Measurements from ENCODE around the gene MACO1. TPM values are rescaled to one million over a fixed set of nuclear protein-coding genes. Genes with fewer than 3 reads are reported as not detected.
A peak's percentile ranks its signal among the peaks of the same experiment; 100 is the strongest.

MACO1 gene
- total RNA-seq, 3 donors from 2014 or later = 14.4 to 17.9 (median 16.4) TPM

DNA sequence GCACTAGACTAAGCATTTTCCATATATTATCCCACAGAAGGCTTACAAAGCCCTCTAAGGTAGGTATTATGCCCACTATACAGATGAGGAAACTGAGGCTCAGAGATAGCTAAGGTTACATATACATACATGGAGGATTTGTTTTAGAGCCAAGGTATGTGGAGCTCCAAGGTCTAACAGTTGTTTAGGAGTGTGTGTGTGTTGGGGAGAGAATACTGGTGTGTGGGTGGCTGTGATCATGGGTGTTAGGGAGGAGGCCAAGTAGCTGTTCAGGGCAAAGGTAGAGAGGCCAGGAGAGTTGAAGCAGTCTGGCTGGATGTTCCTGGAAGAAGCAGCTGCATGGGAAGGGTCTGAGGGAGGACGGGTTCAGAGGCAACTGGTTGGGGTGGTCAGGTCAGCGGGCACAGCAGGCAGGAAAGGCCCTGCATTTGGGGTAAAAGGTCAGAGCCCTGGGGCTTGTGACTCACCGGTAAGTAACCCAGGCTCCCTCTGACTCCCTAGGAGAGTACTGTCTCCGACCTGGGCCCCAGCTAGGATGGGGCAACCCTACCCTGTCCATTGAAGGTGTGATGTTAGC lies 107.6 kb downstream of the MACO1 start:
- Mint-ChIP-seq H3K9me3 (no peaks in the 10 kb centered on the region), H3K36me3 (ENCODE audit: insufficient read depth) (no peaks in the 10 kb centered on the region), H3K4me1 (ENCODE audit: low read depth) (no peaks in the 10 kb centered on the region), H3K27me3 (ENCODE audit: low read depth) (no peaks in the 10 kb centered on the region), H3K4me3 (no peak overlapping the region)
- ATAC-seq (no peak), DNase-seq (no peak)

DNA sequence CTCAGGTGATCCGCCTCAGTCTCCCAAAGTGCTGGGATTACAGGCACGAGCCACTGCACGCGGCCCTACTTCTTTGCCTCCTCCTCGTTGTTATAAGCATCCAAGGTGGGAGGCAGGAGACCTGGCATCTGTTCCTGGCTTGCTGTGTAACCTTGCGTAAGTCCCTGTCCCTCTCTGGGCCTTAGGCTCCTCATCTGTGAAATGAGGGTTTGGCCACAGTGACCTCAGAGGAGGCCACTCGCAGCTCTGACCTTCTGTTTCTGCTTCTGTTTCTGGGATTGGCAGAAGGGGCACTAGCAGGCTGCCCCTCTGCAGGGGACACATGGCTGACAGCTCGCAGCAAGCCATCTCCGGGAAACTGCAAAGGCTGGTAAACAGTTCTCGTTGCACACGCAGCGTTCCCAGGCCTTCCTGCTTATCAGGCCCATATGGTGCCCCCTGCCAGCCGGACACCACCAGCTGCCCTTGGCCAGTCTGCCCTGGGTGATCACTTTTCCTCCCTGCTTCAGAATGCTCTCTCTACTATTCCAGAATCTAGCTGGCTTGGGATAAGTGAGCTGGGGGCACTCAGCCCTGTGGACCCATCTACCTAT lies 110.1 kb downstream of the MACO1 start:
- ATAC-seq = no peak

DNA sequence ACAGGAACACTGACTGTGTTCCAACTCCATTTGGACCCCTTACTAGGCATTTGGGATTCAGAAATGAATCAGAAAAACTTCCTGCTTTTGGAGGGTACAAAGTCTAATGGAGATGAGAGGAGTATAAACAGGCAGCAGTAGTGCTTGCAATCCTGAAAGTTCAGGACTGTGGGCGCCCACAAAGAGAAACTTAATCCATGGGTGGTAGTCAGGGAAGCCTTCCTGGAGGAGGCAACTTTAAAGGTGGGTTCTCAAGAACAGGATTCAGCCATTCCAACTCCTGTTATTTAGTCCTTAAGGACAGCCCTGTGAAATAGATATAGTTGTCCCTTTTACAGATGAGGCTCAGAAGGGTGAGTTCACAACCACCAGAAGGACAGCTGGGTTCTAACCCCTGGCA lies 110.7 kb downstream of the MACO1 start:
- ATAC-seq (no peak), DNase-seq (no peak)
- Mint-ChIP-seq H3K36me3 (ENCODE audit: insufficient read depth) (no peaks in the 10 kb centered on the region), H3K9me3 (no peaks in the 10 kb centered on the region), H3K27me3 (ENCODE audit: low read depth) (no peaks in the 10 kb centered on the region), H3K4me3 (no peak overlapping the region), H3K4me1 (ENCODE audit: low read depth) (peaks cover 20% of the 10 kb centered on the region)

More for the DNA sequence above, 110.1 kb downstream of the MACO1 start:
- Mint-ChIP-seq H3K27me3 (ENCODE audit: low read depth) (no peaks in the 10 kb centered on the region), H3K36me3 (ENCODE audit: insufficient read depth) (no peaks in the 10 kb centered on the region), H3K4me1 (ENCODE audit: low read depth) (peaks cover 15% of the 10 kb centered on the region), H3K4me3 (no peak overlapping the region), H3K9me3 (no peaks in the 10 kb centered on the region)
- no peak for DNase-seq

DNA sequence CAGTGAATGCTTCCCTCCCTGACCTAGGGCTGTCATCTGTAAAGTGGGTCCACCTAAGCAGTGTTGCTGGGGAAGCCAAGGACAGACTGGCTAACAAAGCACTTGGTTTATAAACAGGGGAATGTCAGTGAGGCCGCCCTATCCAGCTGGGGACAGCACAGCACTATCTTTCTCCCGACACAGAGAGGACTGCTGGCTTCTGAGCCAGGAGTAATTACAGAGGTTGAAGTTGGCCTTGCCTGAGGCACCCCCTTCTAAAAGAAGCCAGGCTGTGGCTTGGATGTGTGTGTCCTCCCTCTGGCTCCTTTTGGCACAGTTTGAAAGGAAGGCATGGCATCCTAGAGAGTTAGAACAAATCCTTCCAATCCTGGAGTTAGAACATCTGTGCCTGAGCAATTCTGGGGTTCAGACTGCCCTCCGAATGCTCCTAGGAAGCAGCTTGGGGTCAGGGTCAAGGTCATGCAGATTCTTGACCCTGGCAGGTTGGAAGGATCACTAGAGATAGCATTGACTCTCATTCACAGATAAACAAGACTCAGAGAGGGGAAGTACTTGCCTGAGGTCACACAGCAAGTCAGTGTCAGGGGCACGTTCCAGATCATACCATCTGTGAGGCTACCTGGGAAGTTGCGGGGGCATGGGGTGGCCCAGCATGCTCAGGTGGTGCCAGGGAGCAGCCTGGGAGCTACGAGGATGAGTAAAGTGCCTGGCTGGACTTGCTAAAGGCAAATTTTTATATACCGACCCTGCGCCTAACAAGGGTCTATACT lies 111.4 kb downstream of the MACO1 start:
- no peaks in the 10 kb centered on the region for H3K9me3 Mint-ChIP-seq
- ATAC-seq (no peak), DNase-seq (no peak)
- peak overlapping the region; percentile 69 for H3K4me3 Mint-ChIP-seq
- H3K27me3 Mint-ChIP-seq (ENCODE audit: low read depth) = no peaks in the 10 kb centered on the region
- H3K36me3 Mint-ChIP-seq (ENCODE audit: insufficient read depth) = no peaks in the 10 kb centered on the region
- H3K4me1 Mint-ChIP-seq (ENCODE audit: low read depth) = peaks cover 26% of the 10 kb centered on the region

DNA sequence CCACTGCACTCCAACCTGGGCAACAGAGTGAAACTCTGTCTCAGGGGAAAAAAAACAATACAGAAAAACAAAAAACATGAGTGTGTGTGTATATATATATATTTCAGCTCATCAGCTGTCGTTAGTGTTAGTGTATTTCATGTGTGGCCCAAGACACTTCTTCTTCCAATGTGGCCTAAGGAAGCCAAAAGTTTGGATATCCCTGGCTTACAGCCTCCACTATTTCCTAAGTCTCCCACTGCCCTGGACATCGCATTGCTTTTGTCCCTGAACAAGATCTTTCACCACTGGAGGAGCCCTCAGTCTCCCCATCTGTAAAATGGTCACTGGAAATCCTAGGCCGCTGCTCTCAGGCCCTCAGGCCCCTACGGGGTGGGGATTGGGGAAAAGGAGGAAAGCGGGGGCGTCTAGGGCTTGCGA lies 112.3 kb downstream of the MACO1 start:
- DNase-seq = no peak
- no peak for ATAC-seq
- H3K4me1 Mint-ChIP-seq (ENCODE audit: low read depth) = peaks cover 32% of the 10 kb centered on the region
- peak overlapping the region; percentile 69 for H3K4me3 Mint-ChIP-seq
- no peaks in the 10 kb centered on the region for H3K9me3 Mint-ChIP-seq
- H3K27me3 Mint-ChIP-seq (ENCODE audit: low read depth) = no peaks in the 10 kb centered on the region
- H3K36me3 Mint-ChIP-seq (ENCODE audit: insufficient read depth) = no peaks in the 10 kb centered on the region

DNA sequence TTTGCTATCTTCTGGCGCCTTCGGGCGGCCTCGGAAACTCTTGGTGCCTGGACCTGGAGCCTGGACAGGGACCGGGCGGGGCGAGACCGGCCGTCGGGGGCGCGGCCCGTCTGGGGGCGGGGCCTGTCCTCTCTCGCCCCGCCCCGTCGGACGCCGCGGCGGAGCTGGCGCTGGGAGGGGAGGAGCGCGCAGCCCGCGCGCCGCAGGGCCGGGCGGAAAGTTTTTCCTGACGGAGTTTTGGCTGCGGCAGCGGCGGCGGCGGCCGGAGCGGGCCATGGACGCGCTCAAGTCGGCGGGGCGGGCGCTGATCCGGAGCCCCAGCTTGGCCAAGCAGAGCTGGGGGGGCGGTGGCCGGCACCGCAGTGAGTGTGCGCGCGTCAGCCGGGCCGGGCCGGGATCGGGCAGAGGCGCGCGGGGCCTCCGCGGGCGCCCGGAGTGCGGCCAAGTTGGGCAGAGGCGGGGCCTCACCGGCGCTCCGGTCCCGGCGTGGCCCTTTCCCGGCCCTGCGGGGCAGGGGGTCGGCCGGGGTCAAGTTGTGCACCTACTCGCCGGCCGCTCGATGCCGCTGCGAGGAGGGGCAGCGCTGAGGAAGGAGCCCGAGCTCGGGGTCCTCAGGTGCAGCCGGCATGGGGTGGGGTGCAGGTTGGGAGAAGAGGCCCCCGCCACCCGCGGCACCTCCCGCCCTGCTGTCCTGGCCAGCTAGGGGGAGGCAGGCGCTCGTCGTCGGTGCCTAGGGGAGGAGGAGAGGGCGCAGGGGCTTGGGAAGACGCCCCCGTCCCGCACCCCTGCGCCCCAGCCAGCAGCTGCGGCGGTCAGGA lies 112.9 kb downstream of the MACO1 start, which contains the start of gene LDLRAP1:
Gene LDLRAP1 (plus strand): TSS at position 182 of the 818 bp plus-strand sequence. CDS start 93 bp downstream, at position 275.
- ATAC-seq (peak; percentile 89 to 91), DNase-seq (peak; percentile 51)
- H3K36me3 Mint-ChIP-seq (ENCODE audit: insufficient read depth) = no peaks in the 10 kb centered on the region
- H3K9me3 Mint-ChIP-seq = no peaks in the 10 kb centered on the region
- peaks cover 37% of the 10 kb centered on the region for H3K4me1 Mint-ChIP-seq (ENCODE audit: low read depth)
- peak within 1 kb of the TSS; percentile 86 for H3K4me3 Mint-ChIP-seq
- no peaks in the 10 kb centered on the region for H3K27me3 Mint-ChIP-seq (ENCODE audit: low read depth)

DNA sequence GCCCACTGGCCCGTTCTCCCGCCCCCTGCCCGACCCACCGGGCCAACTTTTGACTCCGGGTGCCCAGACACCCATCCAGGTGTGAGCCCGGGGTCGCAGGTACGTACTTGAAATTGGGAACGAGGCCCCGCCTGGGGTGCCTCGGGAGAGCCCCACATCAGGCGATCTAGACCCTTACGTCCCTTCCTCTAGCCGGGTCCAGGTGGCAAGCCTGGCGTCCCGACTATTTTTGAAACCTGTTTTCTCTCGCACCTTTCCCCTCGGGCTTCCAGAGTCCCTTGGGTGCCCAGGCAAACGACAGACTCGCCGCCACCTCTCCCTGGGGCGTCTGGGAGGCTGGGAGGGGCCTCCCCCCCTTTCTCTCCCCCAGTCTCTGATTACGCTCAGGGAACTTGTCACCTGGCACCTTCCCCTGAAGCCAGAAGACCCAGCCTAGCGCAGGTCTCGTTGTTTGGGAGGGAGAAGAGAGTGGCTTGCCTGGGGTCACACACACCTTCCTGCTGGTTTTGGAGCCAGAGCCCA lies 113.6 kb downstream of the MACO1 start:
- ATAC-seq (peak; percentile 6 to 19), DNase-seq (no peak)
- peaks cover 44% of the 10 kb centered on the region for H3K4me1 Mint-ChIP-seq (ENCODE audit: low read depth)

DNA sequence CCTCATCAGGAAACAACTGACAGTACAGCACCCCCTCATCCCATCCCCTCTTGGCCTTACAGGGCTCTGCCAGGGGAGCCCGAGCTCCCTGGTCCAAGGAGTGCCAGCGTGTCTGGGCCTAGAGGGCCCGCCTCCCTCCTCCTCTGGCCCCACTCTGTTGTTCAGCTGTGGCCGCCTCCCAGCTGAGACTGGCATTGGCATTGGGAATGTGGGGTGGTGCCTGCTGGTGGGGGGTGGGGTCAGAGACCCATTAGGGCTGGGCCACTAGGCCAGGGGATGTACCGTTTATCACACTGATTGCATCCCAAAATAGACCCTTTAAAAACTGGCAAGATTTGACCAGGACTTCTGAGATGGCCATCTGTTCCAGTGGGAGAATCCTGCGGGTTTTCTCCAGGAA lies 114.1 kb downstream of the MACO1 start:
- peak overlapping the region; percentile 86 for H3K4me3 Mint-ChIP-seq
- H3K4me1 Mint-ChIP-seq (ENCODE audit: low read depth) = peaks cover 49% of the 10 kb centered on the region
- H3K36me3 Mint-ChIP-seq (ENCODE audit: insufficient read depth) = no peaks in the 10 kb centered on the region
- H3K9me3 Mint-ChIP-seq = no peaks in the 10 kb centered on the region
- DNase-seq (no peak), ATAC-seq (no peak)
- no peaks in the 10 kb centered on the region for H3K27me3 Mint-ChIP-seq (ENCODE audit: low read depth)

More for the DNA sequence above, 113.6 kb downstream of the MACO1 start:
- Mint-ChIP-seq H3K4me3 (peak overlapping the region; percentile 86), H3K36me3 (ENCODE audit: insufficient read depth) (no peaks in the 10 kb centered on the region), H3K9me3 (no peaks in the 10 kb centered on the region), H3K27me3 (ENCODE audit: low read depth) (no peaks in the 10 kb centered on the region)

DNA sequence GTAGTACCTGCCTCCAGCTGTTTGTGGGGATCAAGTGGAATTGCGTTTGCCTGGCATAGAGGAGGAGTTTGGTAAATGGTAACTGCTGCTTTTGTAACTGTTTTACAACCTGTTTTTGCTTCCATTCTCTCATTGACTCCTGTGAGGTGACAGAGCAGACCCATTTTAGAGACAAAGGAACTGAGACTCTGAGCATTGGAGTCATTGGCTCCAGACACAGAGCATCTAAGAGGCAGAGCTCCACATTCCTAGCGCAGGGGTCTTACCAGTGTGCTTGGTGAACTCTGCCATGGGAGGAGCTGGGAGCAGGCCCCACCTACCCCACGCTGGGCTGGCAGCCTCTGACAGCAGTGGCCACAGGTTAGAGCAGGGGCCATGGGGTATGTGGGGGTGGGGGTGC lies 115.1 kb downstream of the MACO1 start:
- no peak for DNase-seq
- H3K36me3 Mint-ChIP-seq (ENCODE audit: insufficient read depth) = peaks cover 2% of the 10 kb centered on the region
- H3K4me3 Mint-ChIP-seq = peak overlapping the region; percentile 86
- no peaks in the 10 kb centered on the region for H3K27me3 Mint-ChIP-seq (ENCODE audit: low read depth)
- no peaks in the 10 kb centered on the region for H3K9me3 Mint-ChIP-seq
- no peak for ATAC-seq
- peaks cover 59% of the 10 kb centered on the region for H3K4me1 Mint-ChIP-seq (ENCODE audit: low read depth)

DNA sequence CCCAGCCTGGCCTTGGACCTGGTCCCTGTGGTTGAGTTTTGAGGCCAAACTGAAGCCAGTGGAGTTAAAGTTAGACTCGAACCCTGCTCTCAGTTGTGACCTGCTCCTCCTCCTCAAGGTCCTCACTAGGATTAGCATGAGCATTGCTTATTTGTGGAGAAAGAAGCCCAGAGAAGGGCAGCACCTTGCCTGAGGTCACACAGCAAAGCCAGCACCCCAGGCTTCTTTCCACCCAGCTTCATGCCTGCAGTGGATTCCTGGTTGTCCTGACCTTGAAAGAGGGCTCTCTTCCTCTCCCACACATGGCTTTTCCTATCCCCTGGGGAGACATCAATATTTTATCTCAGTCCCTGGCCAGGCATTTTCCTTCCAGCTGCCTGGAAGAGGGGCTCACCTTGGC lies 115.5 kb downstream of the MACO1 start:
- ATAC-seq (no peak), DNase-seq (no peak)
- H3K4me3 Mint-ChIP-seq = no peak overlapping the region
- H3K9me3 Mint-ChIP-seq = no peaks in the 10 kb centered on the region
- H3K36me3 Mint-ChIP-seq (ENCODE audit: insufficient read depth) = peaks cover 2% of the 10 kb centered on the region
- H3K4me1 Mint-ChIP-seq (ENCODE audit: low read depth) = peaks cover 63% of the 10 kb centered on the region
- no peaks in the 10 kb centered on the region for H3K27me3 Mint-ChIP-seq (ENCODE audit: low read depth)

DNA sequence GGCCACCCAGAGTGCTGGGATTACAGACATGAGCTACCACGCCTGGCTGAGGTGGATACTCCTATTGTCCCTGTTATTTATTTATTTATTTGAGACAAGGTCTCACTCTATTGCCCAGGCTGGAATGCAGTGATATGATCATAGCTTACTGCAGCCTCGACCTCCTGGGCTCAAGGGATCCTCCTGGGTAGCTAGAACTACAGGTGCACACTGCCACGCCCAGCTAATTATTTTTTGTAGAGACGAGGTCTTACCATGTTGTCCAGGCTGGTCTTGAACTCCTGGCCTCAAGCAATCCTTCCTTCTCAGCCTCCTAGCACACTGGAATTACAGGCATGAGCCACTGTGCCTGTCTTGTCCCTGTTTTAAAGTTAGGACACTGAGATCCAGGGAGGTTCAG lies 117.9 kb downstream of the MACO1 start:
- ATAC-seq = no peak
- Mint-ChIP-seq H3K9me3 (no peaks in the 10 kb centered on the region), H3K36me3 (ENCODE audit: insufficient read depth) (peaks cover 2% of the 10 kb centered on the region), H3K4me3 (peak overlapping the region; percentile 64), H3K4me1 (ENCODE audit: low read depth) (peaks cover 86% of the 10 kb centered on the region), H3K27me3 (ENCODE audit: low read depth) (no peaks in the 10 kb centered on the region)
- DNase-seq = no peak

DNA sequence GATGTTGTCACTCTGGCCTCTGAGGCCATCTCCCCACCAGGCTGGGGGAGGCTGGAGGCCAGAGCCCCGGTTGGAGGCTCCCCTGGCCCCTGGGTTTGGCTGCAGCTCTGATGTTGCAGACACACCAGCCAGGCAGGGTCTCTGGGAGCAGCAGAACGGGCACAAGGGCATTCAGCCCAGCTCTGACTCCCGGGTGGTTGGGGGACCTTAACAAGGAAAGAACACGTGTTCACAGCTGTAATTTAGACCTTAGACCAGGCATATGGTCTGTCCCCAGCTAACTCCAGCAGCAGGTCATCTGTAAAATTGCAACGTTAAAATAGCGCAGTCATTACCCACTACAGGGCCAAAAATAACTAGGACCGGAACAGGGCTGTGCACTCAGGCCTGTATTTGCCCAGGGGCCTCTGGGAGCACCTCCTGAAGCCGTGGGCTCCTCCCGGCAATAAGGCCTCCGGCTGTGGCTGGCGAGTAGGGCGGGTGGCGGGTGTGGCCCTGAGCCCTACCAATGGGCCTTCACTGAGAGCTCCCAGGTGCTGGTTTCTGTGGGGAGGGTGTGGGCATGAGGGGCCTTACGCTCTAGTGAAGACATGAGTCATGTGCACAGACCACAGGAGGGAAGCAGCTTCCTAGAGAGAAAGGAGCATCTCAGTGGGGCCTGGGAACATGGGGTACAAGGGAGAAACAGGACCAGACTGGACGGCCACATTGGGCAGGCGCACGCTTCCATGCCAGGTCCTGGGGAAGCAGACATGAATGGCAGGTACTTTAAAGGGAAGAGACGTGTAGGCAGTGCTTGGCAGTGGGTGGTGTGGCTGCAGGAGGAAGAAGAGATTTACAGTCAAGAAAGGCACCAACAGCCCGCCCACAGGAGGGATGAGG lies 118.8 kb downstream of the MACO1 start:
- H3K36me3 Mint-ChIP-seq (ENCODE audit: insufficient read depth) = peaks cover 3% of the 10 kb centered on the region
- no peaks in the 10 kb centered on the region for H3K9me3 Mint-ChIP-seq
- H3K27me3 Mint-ChIP-seq (ENCODE audit: low read depth) = no peaks in the 10 kb centered on the region
- ATAC-seq (peak; percentile 97 to 98), DNase-seq (peak; percentile 61)
- peak overlapping the region; percentile 64 for H3K4me3 Mint-ChIP-seq
- H3K4me1 Mint-ChIP-seq (ENCODE audit: low read depth) = peaks cover 91% of the 10 kb centered on the region

All from activated T-cell treated with anti-CD3 and anti-CD28 coated beads, Interleukin-2, amount 50 U/mL, for 4 hours (primary cell).